PC-9 (cell line): ENCODE measurements around the gene LEPROT. TPM values are rescaled to one million over a fixed set of nuclear protein-coding genes. Genes with fewer than 3 reads are reported as not detected.

Source experiments
- BruUV-seq: library from RNA; stranded (reverse); fragments of 400-500 nt; replicated peaks from 2 replicates; lab custom pipeline; 2021; lab: Mats Ljungman, UMichigan
- CTCF ChIA-PET: fragments of 300-600 bp; sonication (Branson Sonifier 250); formaldehyde crosslinking; loops from one replicate; lab custom pipeline; 2022; ENCODE audit warnings: antibody characterized with exemption; lab: Charles Lee
- POLR2A ChIA-PET: fragments of 300-600 bp; sonication (Branson Sonifier 250); formaldehyde crosslinking; loops from one replicate; lab custom pipeline; 2022; ENCODE audit warnings: antibody characterized with exemption; ENCODE audit not compliant: unreplicated experiment; lab: Charles Lee
- DNase-seq, 2 experiments: peaks; one replicate each; pipeline versions ENCODE4 v3.0.0 to v3.0.0-alpha.2; 2015 to 2022; ENCODE audit warnings: mixed read lengths in 1 of 2
- H2AFZ ChIP-seq: fragments of 200-600 bp; sonication (generic); 2 replicates; pipeline ENCODE4 v1.8.1; 2017; ENCODE audit warnings: antibody characterized with exemption
- H3F3A ChIP-seq: fragments of 200-600 bp; sonication (generic); 2 replicates; pipeline ENCODE4 v1.8.1; 2017; ENCODE audit warnings: antibody characterized with exemption, mild to moderate bottlenecking, low read depth; ENCODE audit not compliant: insufficient read depth
- H3K27ac ChIP-seq: fragments of 200-600 bp; sonication (generic); 2 replicates; pipeline ENCODE4 v1.6.1; 2016; ENCODE audit warnings: mixed run types
- H3K27me3 ChIP-seq: fragments of 200-600 bp; sonication (generic); 2 replicates; pipeline ENCODE4 v1.6.1; 2016; ENCODE audit warnings: low read depth, mixed run types; ENCODE audit not compliant: insufficient read depth
- H3K36me3 ChIP-seq: fragments of 200-600 bp; sonication (generic); 2 replicates; pipeline ENCODE4 v1.6.1; 2016; ENCODE audit warnings: low read depth, mixed run types
- H3K4me1 ChIP-seq: fragments of 200-600 bp; sonication (generic); replicated peaks from 2 replicates; pipeline ENCODE4 v1.6.1; 2016; ENCODE audit warnings: mixed run types; ENCODE audit not compliant: insufficient read depth
- H3K4me2 ChIP-seq: fragments of 200-600 bp; sonication (generic); 2 replicates; pipeline ENCODE4 v1.6.1; 2017; ENCODE audit warnings: mixed run types
- H3K4me3 ChIP-seq: fragments of 200-600 bp; sonication (generic); 2 replicates; pipeline ENCODE4 v1.6.1; 2016; ENCODE audit warnings: mixed run types
- H3K79me2 ChIP-seq: fragments of 200-600 bp; sonication (generic); 2 replicates; pipeline ENCODE4 v1.6.1; 2017; ENCODE audit warnings: low read depth, mixed run types
- H3K9me2 ChIP-seq: fragments of 200-600 bp; sonication (generic); 2 replicates; pipeline ENCODE4 v1.8.1; 2017; ENCODE audit warnings: mild to moderate bottlenecking; ENCODE audit not compliant: insufficient read depth
- H3K9me3 ChIP-seq: fragments of 200-600 bp; sonication (generic); 2 replicates; pipeline ENCODE4 v1.8.1; 2016; ENCODE audit warnings: low read depth; ENCODE audit not compliant: insufficient read depth
- H4K20me1 ChIP-seq: fragments of 200-600 bp; sonication (generic); 2 replicates; pipeline ENCODE4 v1.8.1; 2017; ENCODE audit not compliant: insufficient read depth
- EZH2 ChIP-seq: fragments of 200-600 bp; sonication (generic); IDR thresholded peaks from 2 replicates; pipeline ENCODE4 v1.8.0; 2017; ENCODE audit warnings: antibody characterized with exemption, low read depth
- intact Hi-C: fragments of 100-400 bp; cut with micrococcal nuclease; formaldehyde crosslinking; loops from one replicate; pipeline ENCODE4 v1.10.0; 2022; ENCODE audit not compliant: unreplicated experiment
- total RNA-seq: library from RNA; stranded (reverse); gene quantifications from 2 replicates; pipeline ENCODE4 v1.2.3, GENCODE V29; 2021
- TF ChIP-seq, protein P1 (sequence below): fragments of 200-600 bp; sonication (generic); conservative IDR thresholded peaks from 2 replicates; pipeline ENCODE4 v1.6.1; 2017; ENCODE audit warnings: mixed run types, antibody characterized with exemption, mild to moderate bottlenecking, moderate library complexity

LEPROT gene
- total RNA-seq, 1 experiment from 2014 or later = 113 TPM

DNA sequence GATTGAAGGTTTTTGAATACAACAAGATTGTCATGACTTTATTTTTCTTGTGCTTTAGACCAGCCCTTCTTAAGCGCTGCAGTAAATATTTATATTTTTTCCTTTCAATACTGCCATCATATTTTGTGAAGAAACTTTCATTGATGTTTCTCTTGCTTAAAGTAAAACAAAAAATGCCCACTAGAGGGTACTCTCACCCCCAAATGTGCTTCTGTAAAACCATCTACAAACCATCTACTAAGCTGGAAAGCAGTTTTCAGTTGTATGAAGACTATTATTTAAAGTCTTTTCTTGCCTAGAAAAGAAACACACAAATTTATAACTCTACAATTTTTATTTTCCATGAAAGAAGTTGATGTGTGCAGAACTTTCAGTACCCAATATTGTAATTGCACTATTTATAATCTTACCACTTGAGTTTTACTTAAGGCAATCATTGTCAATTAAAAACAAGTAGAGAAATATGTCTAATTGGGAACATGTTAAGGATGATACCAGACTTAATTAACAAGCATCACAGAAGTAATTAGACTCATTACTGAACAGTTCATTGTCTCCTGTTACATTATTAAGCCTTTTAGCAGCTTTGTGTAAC, 10.7 kb downstream of the LEPROT start:
- no peak for DNase-seq
- peaks cover 9% of the 10 kb centered on the region; the same call in 1 of the 2 replicates for H3K79me2 ChIP-seq
- intact Hi-C loops = loop anchor here (1.0 kb wide), 1 partner anchor 256 kb away; no protein-coding TSS in a partner anchor
- H2AFZ ChIP-seq = no peak overlapping the region
- peaks cover 22% of the 10 kb centered on the region for H3K4me1 ChIP-seq
- H3K36me3 ChIP-seq = peaks cover 32% of the 10 kb centered on the region
- H3K9me2 ChIP-seq = no peaks in the 10 kb centered on the region
- no peak for TF ChIP-seq EZH2
- TF ChIP-seq, protein P1, sequence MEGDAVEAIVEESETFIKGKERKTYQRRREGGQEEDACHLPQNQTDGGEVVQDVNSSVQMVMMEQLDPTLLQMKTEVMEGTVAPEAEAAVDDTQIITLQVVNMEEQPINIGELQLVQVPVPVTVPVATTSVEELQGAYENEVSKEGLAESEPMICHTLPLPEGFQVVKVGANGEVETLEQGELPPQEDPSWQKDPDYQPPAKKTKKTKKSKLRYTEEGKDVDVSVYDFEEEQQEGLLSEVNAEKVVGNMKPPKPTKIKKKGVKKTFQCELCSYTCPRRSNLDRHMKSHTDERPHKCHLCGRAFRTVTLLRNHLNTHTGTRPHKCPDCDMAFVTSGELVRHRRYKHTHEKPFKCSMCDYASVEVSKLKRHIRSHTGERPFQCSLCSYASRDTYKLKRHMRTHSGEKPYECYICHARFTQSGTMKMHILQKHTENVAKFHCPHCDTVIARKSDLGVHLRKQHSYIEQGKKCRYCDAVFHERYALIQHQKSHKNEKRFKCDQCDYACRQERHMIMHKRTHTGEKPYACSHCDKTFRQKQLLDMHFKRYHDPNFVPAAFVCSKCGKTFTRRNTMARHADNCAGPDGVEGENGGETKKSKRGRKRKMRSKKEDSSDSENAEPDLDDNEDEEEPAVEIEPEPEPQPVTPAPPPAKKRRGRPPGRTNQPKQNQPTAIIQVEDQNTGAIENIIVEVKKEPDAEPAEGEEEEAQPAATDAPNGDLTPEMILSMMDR = peak; percentile 70
- H3K27me3 ChIP-seq = no peaks in the 10 kb centered on the region
- BruUV-seq = no TSS peak
- no peak overlapping the region for H3K4me3 ChIP-seq
- H3F3A ChIP-seq = peaks cover 18% of the 10 kb centered on the region; the same call in 1 of the 2 replicates
- ChIA-PET POLR2A (no interaction called here), CTCF (interaction anchor here (0.5 to 1.6 kb wide), 4 partner anchors 11 to 38 kb away, joined by 4 to 7 read pairs (median 6); no protein-coding TSS in a partner anchor)
- no peak overlapping the region for H3K4me2 ChIP-seq
- no peak overlapping the region for H3K27ac ChIP-seq
- no peaks in the 10 kb centered on the region for H3K9me3 ChIP-seq
- H4K20me1 ChIP-seq = no peaks in the 10 kb centered on the region

DNA sequence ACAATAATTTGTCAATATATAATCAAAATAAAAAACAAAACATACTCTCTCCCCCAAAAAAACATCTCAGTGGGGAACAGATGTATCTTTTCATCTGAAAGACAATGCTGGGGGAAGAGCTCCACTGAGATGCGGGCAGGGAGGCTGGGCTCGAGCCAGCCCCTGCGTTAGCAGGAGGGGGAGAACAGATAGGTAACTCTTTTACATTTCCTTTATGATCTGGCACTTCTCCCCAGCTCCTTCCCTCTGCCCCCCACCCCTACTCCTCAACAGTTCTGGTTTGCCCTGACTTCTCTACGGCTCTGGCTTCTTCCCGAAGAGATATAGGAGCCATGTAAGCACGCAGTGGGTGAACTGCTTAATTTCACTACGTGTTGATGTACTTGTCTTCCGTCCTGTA, 12.4 kb downstream of the LEPROT start:
- POLR2A ChIA-PET = no interaction called here
- TF ChIP-seq, protein P1 = no peak
- TF ChIP-seq EZH2 = no peak

DNA sequence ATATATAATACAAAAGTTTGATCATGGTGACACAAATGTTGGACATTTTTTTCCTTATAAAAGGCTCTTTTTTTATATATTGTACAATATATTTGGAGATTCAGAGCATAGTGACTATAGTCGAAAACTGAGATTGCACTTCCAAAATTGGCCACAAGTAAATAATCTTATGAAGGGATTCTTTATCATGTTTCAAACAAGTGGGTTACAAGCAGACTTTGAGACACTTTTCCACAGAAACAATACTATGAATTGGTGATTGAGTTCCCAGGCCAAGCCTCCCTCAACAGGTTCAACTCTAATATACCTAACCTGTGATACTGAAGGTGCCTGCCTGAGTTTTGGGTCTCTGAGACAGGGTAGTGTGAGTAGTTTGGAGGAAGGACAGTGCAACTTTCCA, 13.8 kb downstream of the LEPROT start:
- H2AFZ ChIP-seq = no peak overlapping the region
- BruUV-seq = no TSS peak
- intact Hi-C loops = loop anchor here (1.0 to 2.0 kb wide), 2 partner anchors 9 to 13 kb away; partner anchors contain the start of genes LEPR and LEPROT

More for the DNA sequence above, 12.4 kb downstream of the LEPROT start:
- Histone ChIP-seq H4K20me1 (no peaks in the 10 kb centered on the region), H2AFZ (no peak overlapping the region), H3F3A (peaks cover 18% of the 10 kb centered on the region; the same call in 1 of the 2 replicates), H3K4me3 (no peak overlapping the region), H3K4me1 (peaks cover 18% of the 10 kb centered on the region), H3K36me3 (peaks cover 20% of the 10 kb centered on the region), H3K79me2 (no peaks in the 10 kb centered on the region), H3K9me2 (no peaks in the 10 kb centered on the region), H3K27ac (no peak overlapping the region), H3K4me2 (no peak overlapping the region), H3K9me3 (no peaks in the 10 kb centered on the region), H3K27me3 (no peaks in the 10 kb centered on the region)
- CTCF ChIA-PET = no interaction called here
- intact Hi-C loops = no loop called here
- BruUV-seq = no TSS peak
- DNase-seq = no peak

More for the DNA sequence above, 13.8 kb downstream of the LEPROT start:
- peaks cover 14% of the 10 kb centered on the region; the same call in 1 of the 2 replicates for H3F3A ChIP-seq
- no peaks in the 10 kb centered on the region for H3K27me3 ChIP-seq
- CTCF ChIA-PET = interaction anchor here (0.6 kb wide), 1 partner anchor 24 kb away, joined by 3 read pairs; no protein-coding TSS in a partner anchor
- no peak for DNase-seq
- no peaks in the 10 kb centered on the region for H3K9me2 ChIP-seq
- H3K9me3 ChIP-seq = no peaks in the 10 kb centered on the region
- H3K79me2 ChIP-seq = no peaks in the 10 kb centered on the region
- no peaks in the 10 kb centered on the region for H4K20me1 ChIP-seq
- H3K4me1 ChIP-seq = peaks cover 15% of the 10 kb centered on the region
- H3K27ac ChIP-seq = no peak overlapping the region
- POLR2A ChIA-PET = interaction anchor here (0.6 to 0.7 kb wide), 3 partner anchors 10 to 844 kb away, joined by 6 to 7 read pairs (median 7); no protein-coding TSS in a partner anchor
- no peak overlapping the region for H3K4me2 ChIP-seq
- H3K36me3 ChIP-seq = peaks cover 20% of the 10 kb centered on the region
- H3K4me3 ChIP-seq = no peak overlapping the region
- TF ChIP-seq, protein P1 = peak; percentile 23; the same call in 1 of the 2 replicates
- no peak for TF ChIP-seq EZH2
